ENCODE data around the gene SBNO2.

Gene SBNO2

GRCh38 chr19:1145635-1146411, 28.2 kb downstream of the SBNO2 start:
- Histone ChIP-seq H3K36me3 (ENCODE audit: insufficient read depth) (no peaks in the 10 kb centered on the region), H3K27ac (no peak overlapping the region), H3K4me2 (no peak overlapping the region), H4K20me1 (ENCODE audit: insufficient read depth) (no peaks in the 10 kb centered on the region), H3K4me1 (ENCODE audit: low read depth, poor library complexity, severe bottlenecking) (no peaks in the 10 kb centered on the region), H3K4me3 (IDR thresholded peaks at IDR 0.05; ENCODE audit: insufficient read depth, low read depth, low read length) (no peak overlapping the region), H3K27me3 (ENCODE audit: insufficient read depth, low read depth) (no peaks in the 10 kb centered on the region), H3K79me2 (ENCODE audit: insufficient read depth, low read depth) (no peaks in the 10 kb centered on the region), H2AFZ (ENCODE audit: low read depth) (no peak overlapping the region), H3K9ac (no peak overlapping the region)
- TF ChIP-seq CTCF (conservative IDR thresholded peaks at IDR 0.05; ENCODE audit: low read depth, low read length) = no peak

GRCh38 chr19:1144741-1145140, 29.3 kb downstream of the SBNO2 start:
- Histone ChIP-seq H3K27me3 (ENCODE audit: insufficient read depth, low read depth) (no peaks in the 10 kb centered on the region), H3K4me3 (IDR thresholded peaks at IDR 0.05; ENCODE audit: insufficient read depth, low read depth, low read length) (no peak overlapping the region), H3K9ac (no peak overlapping the region), H3K4me2 (no peak overlapping the region), H4K20me1 (ENCODE audit: insufficient read depth) (no peaks in the 10 kb centered on the region), H2AFZ (ENCODE audit: low read depth) (no peak overlapping the region), H3K36me3 (ENCODE audit: insufficient read depth) (no peaks in the 10 kb centered on the region), H3K79me2 (ENCODE audit: insufficient read depth, low read depth) (no peaks in the 10 kb centered on the region), H3K27ac (no peak overlapping the region), H3K4me1 (ENCODE audit: low read depth, poor library complexity, severe bottlenecking) (no peaks in the 10 kb centered on the region)
- no peak for TF ChIP-seq CTCF (conservative IDR thresholded peaks at IDR 0.05; ENCODE audit: low read depth, low read length)

GRCh38 chr19:1143828-1144399, 30.2 kb downstream of the SBNO2 start:
- Histone ChIP-seq H3K36me3 (ENCODE audit: insufficient read depth) (no peaks in the 10 kb centered on the region), H3K79me2 (ENCODE audit: insufficient read depth, low read depth) (no peaks in the 10 kb centered on the region)
- no peak for TF ChIP-seq CTCF (conservative IDR thresholded peaks at IDR 0.05; ENCODE audit: low read depth, low read length)

GRCh38 chr19:1141944-1142343, 32.1 kb downstream of the SBNO2 start:
- H4K20me1 ChIP-seq (ENCODE audit: insufficient read depth) = no peaks in the 10 kb centered on the region
- no peak overlapping the region for H3K27ac ChIP-seq
- no peak overlapping the region for H3K4me3 ChIP-seq (IDR thresholded peaks at IDR 0.05; ENCODE audit: insufficient read depth, low read depth, low read length)
- H3K27me3 ChIP-seq (ENCODE audit: insufficient read depth, low read depth) = no peaks in the 10 kb centered on the region
- H3K9ac ChIP-seq = no peak overlapping the region
- no peaks in the 10 kb centered on the region for H3K36me3 ChIP-seq (ENCODE audit: insufficient read depth)
- H3K4me1 ChIP-seq (ENCODE audit: low read depth, poor library complexity, severe bottlenecking) = no peaks in the 10 kb centered on the region
- no peaks in the 10 kb centered on the region for H3K79me2 ChIP-seq (ENCODE audit: insufficient read depth, low read depth)
- no peak for TF ChIP-seq CTCF (conservative IDR thresholded peaks at IDR 0.05; ENCODE audit: low read depth, low read length)
- H2AFZ ChIP-seq (ENCODE audit: low read depth) = no peak overlapping the region
- H3K4me2 ChIP-seq = no peak overlapping the region

More at GRCh38 chr19:1143828-1144399, 30.2 kb downstream of the SBNO2 start:
- no peaks in the 10 kb centered on the region for H3K27me3 ChIP-seq (ENCODE audit: insufficient read depth, low read depth)
- no peak overlapping the region for H3K27ac ChIP-seq
- no peaks in the 10 kb centered on the region for H4K20me1 ChIP-seq (ENCODE audit: insufficient read depth)
- no peak overlapping the region for H3K4me3 ChIP-seq (IDR thresholded peaks at IDR 0.05; ENCODE audit: insufficient read depth, low read depth, low read length)
- no peak overlapping the region for H3K9ac ChIP-seq
- H3K4me1 ChIP-seq (ENCODE audit: low read depth, poor library complexity, severe bottlenecking) = no peaks in the 10 kb centered on the region
- H2AFZ ChIP-seq (ENCODE audit: low read depth) = no peak overlapping the region
- no peak overlapping the region for H3K4me2 ChIP-seq

Measured in KMS-11 (cell line).